SK-N-SH treated with all-trans-retinoic acid at 6 μM for 48 hours (cell line): Measurements from ENCODE around the gene ABHD2.

ENCODE experiments used
- ARNTL ChIP-seq: fragments of 450-650 bp; formaldehyde crosslinking; IDR thresholded peaks from 2 replicates; pipeline ENCODE4 v1.5.0; 2020; ENCODE audit warnings: low read depth, mild to moderate bottlenecking, moderate library complexity, borderline replicate concordance
- BACH2 ChIP-seq: fragments of 250-450 bp; sonication (Bioruptor Pico); IDR thresholded peaks from 2 replicates; pipeline ENCODE4 v1.9.0; 2021; ENCODE audit warnings: mild to moderate bottlenecking, borderline replicate concordance
- PATZ1 ChIP-seq: fragments of 250-450 bp; sonication (Bioruptor Pico); IDR thresholded peaks from 2 replicates; pipeline ENCODE4 v1.8.0; 2020; ENCODE audit warnings: mild to moderate bottlenecking, moderate library complexity, borderline replicate concordance
- PPARA ChIP-seq: fragments of 250-450 bp; sonication (Bioruptor Pico); IDR thresholded peaks from 2 replicates; pipeline ENCODE4 v1.5.0; 2020; ENCODE audit warnings: mild to moderate bottlenecking, borderline replicate concordance
- SNAI2 ChIP-seq: fragments of 250-450 bp; sonication (Bioruptor Pico); IDR thresholded peaks from 2 replicates; pipeline ENCODE4 v1.5.0; 2020; ENCODE audit warnings: mild to moderate bottlenecking, moderate library complexity
- TSHZ2 ChIP-seq: fragments of 250-450 bp; sonication (Bioruptor Pico); IDR thresholded peaks from 2 replicates; pipeline ENCODE4 v1.5.0; 2020; ENCODE audit warnings: mild to moderate bottlenecking, moderate library complexity

GRCh38 chr15:89217031-89217430, 128.8 kb downstream of the ABHD2 start:
- no peak for TF ChIP-seq PATZ1 (CRISPR knock-in tag)
- TF ChIP-seq PPARA, result no peak
- TF ChIP-seq TSHZ2, result no peak
- no peak for TF ChIP-seq ARNTL
- TF ChIP-seq BACH2 (CRISPR knock-in tag), result no peak
- TF ChIP-seq SNAI2, result no peak
